AG04450 (cell line): ENCODE data around the gene FAM124B. TPM values are rescaled to one million over a fixed set of nuclear protein-coding genes. Genes with fewer than 3 reads are reported as not detected.

ENCODE experiments used
- CTCF ChIA-PET: fragments of 300-600, 350-600 bp; formaldehyde crosslinking; extraction: SDS; loops from one replicate; lab custom pipeline; 2022; ENCODE audit warnings: antibody characterized with exemption, inconsistent platforms; lab: Charles Lee
- POLR2A ChIA-PET: fragments of 350-600 bp; formaldehyde crosslinking; extraction: SDS; loops from one replicate; lab custom pipeline; 2021; ENCODE audit warnings: antibody characterized with exemption, inconsistent platforms; lab: Yijun Ruan, JAX
- DNase-seq: peaks from one replicate; pipeline ENCODE4 v3.0.0-alpha.2; 2011; ENCODE audit warnings: low read depth, low spot score
- H3K27ac ChIP-seq: one replicate; pipeline ENCODE4 v1.5.1; 2012; ENCODE audit warnings: low read depth, low read length, control low read depth
- H3K27me3 ChIP-seq: one replicate; pipeline ENCODE4 v1.6.0; 2012; ENCODE audit warnings: low read length; ENCODE audit not compliant: control insufficient read depth, insufficient read depth
- H3K4me3 ChIP-seq: 2 replicates; pipeline ENCODE4 v1.5.1; 2011; ENCODE audit warnings: mild to moderate bottlenecking, low read depth, low read length, control low read depth
- H3K9me3 ChIP-seq: 2 replicates; pipeline ENCODE4 v1.5.1; 2012; ENCODE audit warnings: low read length; ENCODE audit not compliant: control insufficient read depth, insufficient read depth
- polyA plus RNA-seq: library from polyadenylated mRNA; depleted of rRNA; stranded (reverse); fragments of >200 nt; gene quantifications from 2 replicates; pipeline ENCODE4 v1.2.3, GENCODE V29; 2011
- TF ChIP-seq, protein P1 (sequence below): IDR thresholded peaks from 2 replicates; pipeline ENCODE4 v1.5.1; 2011; ENCODE audit warnings: low read depth, low read length, control low read depth, inconsistent platforms

Gene FAM124B
- polyA plus RNA-seq, 1 experiment, result not detected

DNA sequence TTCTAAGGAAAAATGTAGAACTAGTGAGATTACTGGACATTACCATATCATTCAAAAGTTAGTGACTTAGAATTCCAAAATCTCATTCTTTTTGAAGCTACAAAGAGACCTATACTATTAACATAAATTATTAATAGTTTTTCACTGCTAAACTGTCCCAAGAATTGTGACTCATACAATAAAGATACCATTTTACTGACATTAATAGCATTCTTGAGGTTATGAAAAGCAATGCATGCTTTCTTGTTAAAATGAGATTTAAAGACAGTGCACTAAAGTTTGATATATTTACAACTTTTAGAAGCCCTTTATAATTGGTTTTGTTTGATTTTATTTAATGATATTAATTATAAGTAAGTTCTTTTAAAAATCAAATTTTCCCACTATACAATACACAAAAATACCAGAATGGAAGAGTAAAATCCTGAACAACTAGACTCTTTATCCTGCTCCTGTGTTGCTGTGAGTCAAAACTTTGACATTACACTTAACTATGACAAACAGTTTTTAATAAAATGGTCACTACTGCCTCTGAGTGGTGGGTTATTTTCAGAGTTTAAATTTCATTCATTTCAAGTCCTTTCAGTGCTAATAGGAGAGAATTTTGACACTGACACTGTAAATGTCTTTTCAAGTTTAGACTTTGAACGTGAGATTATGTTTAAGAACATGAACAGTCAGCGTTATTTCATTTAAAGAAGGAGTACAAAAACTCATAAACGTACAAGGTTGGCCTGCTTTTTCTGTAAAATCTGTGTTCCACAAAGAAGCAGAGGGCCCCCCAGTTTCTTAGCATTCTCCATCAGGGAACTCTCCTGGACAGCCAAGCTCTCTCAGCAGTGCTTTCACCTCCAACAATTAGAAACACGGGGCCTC, 54.5 kb downstream of the FAM124B start:
- ChIA-PET POLR2A (no interaction called here), CTCF (interaction anchor here (0.8 to 1.5 kb wide), 3 partner anchors 22 to 377 kb away, joined by 3 to 5 read pairs (median 5); no protein-coding TSS in a partner anchor)
- Histone ChIP-seq H3K27ac (no peak overlapping the region), H3K9me3 (no peaks in the 10 kb centered on the region), H3K27me3 (no peaks in the 10 kb centered on the region), H3K4me3 (no peak overlapping the region)
- no peak for DNase-seq
- TF ChIP-seq, protein P1, sequence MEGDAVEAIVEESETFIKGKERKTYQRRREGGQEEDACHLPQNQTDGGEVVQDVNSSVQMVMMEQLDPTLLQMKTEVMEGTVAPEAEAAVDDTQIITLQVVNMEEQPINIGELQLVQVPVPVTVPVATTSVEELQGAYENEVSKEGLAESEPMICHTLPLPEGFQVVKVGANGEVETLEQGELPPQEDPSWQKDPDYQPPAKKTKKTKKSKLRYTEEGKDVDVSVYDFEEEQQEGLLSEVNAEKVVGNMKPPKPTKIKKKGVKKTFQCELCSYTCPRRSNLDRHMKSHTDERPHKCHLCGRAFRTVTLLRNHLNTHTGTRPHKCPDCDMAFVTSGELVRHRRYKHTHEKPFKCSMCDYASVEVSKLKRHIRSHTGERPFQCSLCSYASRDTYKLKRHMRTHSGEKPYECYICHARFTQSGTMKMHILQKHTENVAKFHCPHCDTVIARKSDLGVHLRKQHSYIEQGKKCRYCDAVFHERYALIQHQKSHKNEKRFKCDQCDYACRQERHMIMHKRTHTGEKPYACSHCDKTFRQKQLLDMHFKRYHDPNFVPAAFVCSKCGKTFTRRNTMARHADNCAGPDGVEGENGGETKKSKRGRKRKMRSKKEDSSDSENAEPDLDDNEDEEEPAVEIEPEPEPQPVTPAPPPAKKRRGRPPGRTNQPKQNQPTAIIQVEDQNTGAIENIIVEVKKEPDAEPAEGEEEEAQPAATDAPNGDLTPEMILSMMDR, result no peak

DNA sequence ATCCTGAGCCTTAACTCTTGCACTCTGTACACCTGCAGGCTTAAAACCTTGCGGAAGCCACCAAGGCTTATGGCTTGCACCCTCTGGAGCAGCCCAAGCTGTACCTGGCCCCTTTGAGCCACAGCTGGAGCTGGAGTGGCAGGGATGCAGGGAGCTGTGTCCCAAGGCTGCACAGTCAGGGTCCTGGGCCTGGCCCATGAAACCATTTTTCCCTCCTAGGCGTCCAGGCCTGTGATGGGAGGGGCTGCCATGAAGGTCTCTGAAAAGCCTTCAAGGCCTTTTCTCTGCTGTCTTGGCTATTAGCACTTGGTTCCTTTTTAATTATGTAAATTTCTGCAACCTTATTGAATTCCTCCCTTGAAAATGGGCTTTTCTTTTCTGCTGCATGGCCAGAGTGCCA, 56.4 kb downstream of the FAM124B start:
- ChIA-PET CTCF (no interaction called here), POLR2A (no interaction called here)
- H3K27me3 ChIP-seq, result no peaks in the 10 kb centered on the region
- TF ChIP-seq, protein P1, result no peak
- H3K4me3 ChIP-seq, result no peak overlapping the region
- no peaks in the 10 kb centered on the region for H3K9me3 ChIP-seq
- DNase-seq, result no peak
- H3K27ac ChIP-seq, result no peak overlapping the region

DNA sequence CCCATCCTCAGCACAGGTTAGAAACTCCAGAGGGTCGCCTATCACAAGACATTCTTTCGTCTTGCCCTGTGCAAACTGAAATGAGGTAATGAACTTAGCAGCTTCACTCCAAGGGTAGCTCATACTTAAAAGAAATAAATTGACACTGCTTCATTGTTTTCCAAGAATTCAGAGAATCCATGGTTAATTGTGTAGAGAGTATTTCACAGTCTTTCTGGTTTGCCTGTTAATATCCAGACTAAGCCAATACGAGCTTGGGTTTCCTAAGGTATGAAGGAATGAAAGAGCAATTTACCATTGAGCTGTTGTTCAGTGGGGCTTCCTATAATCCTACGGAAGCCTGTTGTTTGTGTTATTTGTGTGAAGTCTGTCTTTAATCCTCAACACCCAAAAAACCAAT, 58.7 kb downstream of the FAM124B start:
- H3K9me3 ChIP-seq, result no peaks in the 10 kb centered on the region
- no peak for DNase-seq
- H3K27ac ChIP-seq, result no peak overlapping the region
- ChIA-PET POLR2A (no interaction called here), CTCF (no interaction called here)
- H3K27me3 ChIP-seq, result no peaks in the 10 kb centered on the region
- H3K4me3 ChIP-seq, result no peak overlapping the region
- TF ChIP-seq, protein P1, result no peak

DNA sequence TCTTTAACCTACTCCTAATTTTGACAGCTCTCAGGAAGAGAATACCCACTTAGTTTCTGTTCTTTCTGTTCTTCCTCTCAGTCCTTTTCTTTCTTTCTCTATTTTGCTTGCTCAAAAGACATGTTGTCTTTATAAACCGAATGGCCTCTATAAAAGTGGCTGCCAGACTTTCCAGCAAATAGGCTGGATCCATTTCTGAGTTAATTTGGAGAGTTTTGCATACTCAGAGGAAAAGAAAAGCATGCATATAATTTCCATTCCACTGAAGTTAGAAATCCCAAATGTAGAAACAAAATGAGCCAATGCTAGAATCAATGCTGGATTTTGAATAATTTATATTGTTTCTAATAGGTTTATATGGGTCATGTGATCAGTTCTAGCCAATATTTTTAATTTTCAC, 65.9 kb downstream of the FAM124B start:
- ChIA-PET CTCF (no interaction called here), POLR2A (no interaction called here)
- no peak for DNase-seq

DNA sequence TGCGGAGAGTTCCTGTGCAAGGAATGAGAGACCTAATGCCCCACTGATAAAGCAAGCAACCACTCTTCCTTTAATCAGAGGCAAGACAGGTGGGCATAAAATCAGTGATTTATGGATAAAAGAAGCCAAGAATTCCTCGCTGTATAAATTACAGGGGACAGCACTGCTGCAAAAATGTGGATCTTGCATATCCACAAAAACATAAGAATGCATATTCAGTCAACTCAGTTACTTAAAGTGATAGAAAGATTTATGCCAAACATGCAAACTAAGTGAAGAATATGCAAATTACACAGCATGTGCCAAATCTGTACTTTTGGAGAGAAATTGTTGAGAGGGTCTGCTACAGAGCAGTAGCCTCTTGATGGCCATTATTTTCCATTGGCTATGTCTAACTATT, 67.2 kb downstream of the FAM124B start:
- TF ChIP-seq, protein P1, result no peak
- Histone ChIP-seq H3K4me3 (no peak overlapping the region), H3K9me3 (no peaks in the 10 kb centered on the region), H3K27me3 (no peaks in the 10 kb centered on the region), H3K27ac (no peak overlapping the region)
- POLR2A ChIA-PET, result no interaction called here
- no peak for DNase-seq
- CTCF ChIA-PET, result no interaction called here

More for the DNA sequence above, 65.9 kb downstream of the FAM124B start:
- no peak overlapping the region for H3K4me3 ChIP-seq
- H3K27ac ChIP-seq, result no peak overlapping the region
- no peaks in the 10 kb centered on the region for H3K27me3 ChIP-seq
- no peaks in the 10 kb centered on the region for H3K9me3 ChIP-seq
- TF ChIP-seq, protein P1, result no peak
